ENCODE measurements around the gene SORCS2.

Gene SORCS2

GRCh38 chr4:7372673-7373072 lies 180.3 kb downstream of the SORCS2 start:
- TF ChIP-seq, protein P1, sequence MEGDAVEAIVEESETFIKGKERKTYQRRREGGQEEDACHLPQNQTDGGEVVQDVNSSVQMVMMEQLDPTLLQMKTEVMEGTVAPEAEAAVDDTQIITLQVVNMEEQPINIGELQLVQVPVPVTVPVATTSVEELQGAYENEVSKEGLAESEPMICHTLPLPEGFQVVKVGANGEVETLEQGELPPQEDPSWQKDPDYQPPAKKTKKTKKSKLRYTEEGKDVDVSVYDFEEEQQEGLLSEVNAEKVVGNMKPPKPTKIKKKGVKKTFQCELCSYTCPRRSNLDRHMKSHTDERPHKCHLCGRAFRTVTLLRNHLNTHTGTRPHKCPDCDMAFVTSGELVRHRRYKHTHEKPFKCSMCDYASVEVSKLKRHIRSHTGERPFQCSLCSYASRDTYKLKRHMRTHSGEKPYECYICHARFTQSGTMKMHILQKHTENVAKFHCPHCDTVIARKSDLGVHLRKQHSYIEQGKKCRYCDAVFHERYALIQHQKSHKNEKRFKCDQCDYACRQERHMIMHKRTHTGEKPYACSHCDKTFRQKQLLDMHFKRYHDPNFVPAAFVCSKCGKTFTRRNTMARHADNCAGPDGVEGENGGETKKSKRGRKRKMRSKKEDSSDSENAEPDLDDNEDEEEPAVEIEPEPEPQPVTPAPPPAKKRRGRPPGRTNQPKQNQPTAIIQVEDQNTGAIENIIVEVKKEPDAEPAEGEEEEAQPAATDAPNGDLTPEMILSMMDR (IDR thresholded peaks at IDR 0.05; ENCODE audit: extremely low read depth, insufficient read depth, missing control alignments) = no peak
- DNase-seq (ENCODE audit: low spot score) = no peak
- in situ Hi-C loops (cut with MboI; ENCODE audit: low pct_unique_long_range_greater_than_20kb, low sequenced_read_pairs, unreplicated experiment) = no loop called here

- in situ Hi-C loops (cut with MboI; ENCODE audit: low pct_unique_long_range_greater_than_20kb, low sequenced_read_pairs, unreplicated experiment) = no loop called here
- DNase-seq (ENCODE audit: low spot score) = no peak
- TF ChIP-seq, protein P1 (IDR thresholded peaks at IDR 0.05; ENCODE audit: extremely low read depth, insufficient read depth, missing control alignments) = no peak
Observed at GRCh38 chr4:7374571-7374970, 182.2 kb downstream of the SORCS2 start.

- no peak for DNase-seq (ENCODE audit: low spot score)
- in situ Hi-C loops (cut with MboI; ENCODE audit: low pct_unique_long_range_greater_than_20kb, low sequenced_read_pairs, unreplicated experiment) = no loop called here
- TF ChIP-seq, protein P1 (IDR thresholded peaks at IDR 0.05; ENCODE audit: extremely low read depth, insufficient read depth, missing control alignments) = no peak
Observed at GRCh38 chr4:7375427-7375826, 183.1 kb downstream of the SORCS2 start.

GRCh38 chr4:7377223-7377865 lies 185.0 kb downstream of the SORCS2 start:
- no peak for DNase-seq (ENCODE audit: low spot score)
- in situ Hi-C loops (cut with MboI; ENCODE audit: low pct_unique_long_range_greater_than_20kb, low sequenced_read_pairs, unreplicated experiment) = no loop called here
- TF ChIP-seq, protein P1 (IDR thresholded peaks at IDR 0.05; ENCODE audit: extremely low read depth, insufficient read depth, missing control alignments) = no peak

DNA sequence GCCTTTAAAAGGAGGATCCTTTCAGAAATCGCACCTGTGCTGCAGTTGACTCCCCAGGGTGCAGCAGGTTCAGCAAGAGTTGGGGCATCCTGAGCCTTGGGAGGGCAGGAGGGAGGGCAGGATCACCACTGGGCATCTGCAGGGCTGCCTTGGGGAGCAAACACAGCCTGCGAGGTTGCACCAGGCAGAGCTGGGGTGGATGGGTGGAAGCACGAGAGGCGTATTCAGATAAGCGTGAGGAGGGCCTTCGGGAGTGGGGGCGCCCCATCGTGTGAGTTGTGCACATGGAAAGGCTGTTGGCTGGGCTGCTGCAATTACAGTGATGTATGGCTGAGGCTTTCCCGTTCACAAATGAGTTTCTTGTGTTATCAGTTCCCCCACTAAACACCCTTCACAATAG lies 186.8 kb downstream of the SORCS2 start:
- in situ Hi-C loops (cut with MboI; ENCODE audit: low pct_unique_long_range_greater_than_20kb, low sequenced_read_pairs, unreplicated experiment) = no loop called here
- TF ChIP-seq, protein P1 (IDR thresholded peaks at IDR 0.05; ENCODE audit: extremely low read depth, insufficient read depth, missing control alignments) = no peak
- no peak for DNase-seq (ENCODE audit: low spot score)

DNA sequence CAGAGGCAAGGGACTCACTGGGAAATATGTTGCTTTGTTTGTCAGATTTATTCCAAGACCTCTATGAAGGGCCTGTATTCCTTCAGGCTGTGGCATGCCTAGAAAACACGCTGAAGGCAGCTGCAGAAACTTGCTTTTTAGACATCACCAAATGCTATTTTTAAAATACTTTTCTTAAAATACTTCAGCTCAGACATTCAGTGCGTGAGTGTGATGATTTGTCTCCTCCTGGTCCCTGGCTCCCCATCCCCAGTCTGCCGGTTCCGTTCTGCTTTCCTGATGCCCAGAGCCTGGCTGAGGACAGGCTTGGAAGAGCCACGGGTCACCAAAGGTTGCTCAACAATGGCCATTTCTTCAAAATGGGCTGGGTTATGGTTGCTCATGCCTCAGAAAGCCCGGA lies 187.4 kb downstream of the SORCS2 start:
- in situ Hi-C loops (cut with MboI; ENCODE audit: low pct_unique_long_range_greater_than_20kb, low sequenced_read_pairs, unreplicated experiment) = no loop called here
- TF ChIP-seq, protein P1 (IDR thresholded peaks at IDR 0.05; ENCODE audit: extremely low read depth, insufficient read depth, missing control alignments) = no peak
- no peak for DNase-seq (ENCODE audit: low spot score)
